K562 (cell line): ENCODE data around the gene KBTBD3. TPM values are rescaled to one million over a fixed set of nuclear protein-coding genes. Genes with fewer than 3 reads are reported as not detected.

ENCODE experiments used
- AFF4 ChIP-seq: sonication (generic); formaldehyde crosslinking; IDR thresholded peaks from 2 replicates; pipeline ENCODE4 v1.8.0; 2023; ENCODE audit warnings: mild to moderate bottlenecking, missing genetic modification reagents
- ARHGAP35 ChIP-seq: fragments of 450-650 bp; IDR thresholded peaks from 2 replicates; pipeline ENCODE4 v1.6.1; 2018; ENCODE audit not compliant: partially characterized antibody
- ELK1 ChIP-seq: sonication (generic); formaldehyde crosslinking; IDR thresholded peaks from 2 replicates; pipeline ENCODE4 v1.8.1; 2022; ENCODE audit warnings: missing genetic modification reagents
- HDGF ChIP-seq: fragments of 450-650 bp; IDR thresholded peaks from 2 replicates; pipeline ENCODE4 v1.6.1; 2016
- NR2C2 ChIP-seq, 2 experiments: fragments of 200-800 bp in 1 of 2; sonication (Bioruptor generic) in 1 of 2; sonication (generic) in 1 of 2; formaldehyde crosslinking in 1 of 2; IDR thresholded peaks; 2 replicates each; pipeline versions ENCODE4 v1.6.1 to v1.8.0; 2016 to 2022; ENCODE audit warnings: mild to moderate bottlenecking in 1 of 2, missing compliant biosample characterization in 1 of 2, missing genetic modification characterization in 1 of 2, missing genetic modification reagents in 1 of 2
- YBX1 ChIP-seq: fragments of 450-650 bp; IDR thresholded peaks from 2 replicates; pipeline ENCODE4 v1.7.1; 2016; ENCODE audit warnings: mild to moderate bottlenecking
- ZNF232 ChIP-seq: sonication (generic); formaldehyde crosslinking; IDR thresholded peaks from 2 replicates; pipeline ENCODE4 v1.8.0; 2022; ENCODE audit warnings: mild to moderate bottlenecking, missing genetic modification reagents
- polyA plus RNA-seq, 8 experiments: library from polyadenylated mRNA; depleted of rRNA in 4 of 8; stranded (reverse) in 5 of 8; unstranded in 3 of 8; fragments of >200 nt; fragmentation: Nextera tagmentation in 2 of 8; fragmentation: Illumina TruSeq in 1 of 8; extraction: Ambion mirVana in 2 of 8; extraction: Trizol in 1 of 8; gene quantifications; 2 replicates each; pipeline versions ENCODE4 v1.2.1 to v1.2.3, GENCODE V29; 2011 to 2014; ENCODE audit warnings: inconsistent platforms in 1 of 8, missing spikeins in 1 of 8
- total RNA-seq, 7 experiments: library from RNA; depleted of rRNA in 6 of 7; stranded (reverse); fragments of >200 nt in 6 of 7; fragmentation: Illumina TruSeq in 2 of 7; extraction: Trizol in 2 of 7; gene quantifications; 2 replicates each; pipeline versions ENCODE4 v1.2.1 to v1.2.3, GENCODE V29; 2011 to 2021; ENCODE audit warnings: low replicate concordance in 1 of 7

KBTBD3 gene
- total and polyA plus RNA-seq, 9 of the 15 experiments (the other 6 are each of a cell fraction or from before 2014, with no cell fraction given): 4.2 to 31.2 (median 6.4) TPM

- TF ChIP-seq AFF4 (CRISPR knock-in tag): no peak
- TF ChIP-seq NR2C2 (CRISPR knock-in tag; IDR thresholded peaks at IDR 0.05): no peak
- no peak for TF ChIP-seq NR2C2 (tag; IDR thresholded peaks at IDR 0.05)
- TF ChIP-seq ELK1 (CRISPR knock-in tag): no peak
- no peak for TF ChIP-seq YBX1
- no peak for TF ChIP-seq ARHGAP35
- TF ChIP-seq HDGF: no peak
- TF ChIP-seq ZNF232 (CRISPR knock-in tag): no peak
These were observed 24.7 kb upstream of the KBTBD3 start (continued) for GRCh38 chr11:106101819-106102218.
